GM18520 (cell line): Measurements from ENCODE around the gene BPIFB6.

Experiments used
- ATAC-seq: cut with Tn5 transposase; IDR thresholded peaks from one replicate; pipeline ENCODE4 v1.9.1; 2021; ENCODE audit not compliant: unreplicated experiment

The BPIFB6 gene, protein sequence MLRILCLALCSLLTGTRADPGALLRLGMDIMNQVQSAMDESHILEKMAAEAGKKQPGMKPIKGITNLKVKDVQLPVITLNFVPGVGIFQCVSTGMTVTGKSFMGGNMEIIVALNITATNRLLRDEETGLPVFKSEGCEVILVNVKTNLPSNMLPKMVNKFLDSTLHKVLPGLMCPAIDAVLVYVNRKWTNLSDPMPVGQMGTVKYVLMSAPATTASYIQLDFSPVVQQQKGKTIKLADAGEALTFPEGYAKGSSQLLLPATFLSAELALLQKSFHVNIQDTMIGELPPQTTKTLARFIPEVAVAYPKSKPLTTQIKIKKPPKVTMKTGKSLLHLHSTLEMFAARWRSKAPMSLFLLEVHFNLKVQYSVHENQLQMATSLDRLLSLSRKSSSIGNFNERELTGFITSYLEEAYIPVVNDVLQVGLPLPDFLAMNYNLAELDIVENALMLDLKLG

DNA sequence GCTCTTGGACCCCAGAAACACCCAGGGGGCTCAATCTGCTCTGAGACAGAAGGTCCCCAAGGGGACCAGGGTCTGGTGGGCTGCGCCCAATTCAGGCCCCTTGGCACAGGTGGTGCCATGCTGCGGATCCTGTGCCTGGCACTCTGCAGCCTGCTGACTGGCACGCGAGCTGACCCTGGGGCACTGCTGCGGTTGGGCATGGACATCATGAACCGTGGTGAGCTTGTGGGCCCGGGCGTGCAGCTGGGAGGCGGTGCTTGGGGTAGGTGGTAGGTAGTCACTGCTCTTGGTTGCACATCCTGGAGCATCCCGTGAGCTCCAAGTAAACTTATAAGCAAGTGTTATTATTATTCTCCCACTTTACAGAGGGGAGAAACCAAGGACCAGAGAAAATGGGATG lies at the start of gene BPIFB6:
BPIFB6 (plus strand) TSS at position 118 of the 400 bp plus-strand sequence; CDS start at position 118, 0 bp downstream.
- no peak for ATAC-seq

- ATAC-seq: no peak
These were observed 48.6 kb upstream of the BPIFB6 start for GRCh38 chr20:32982617-32983458.

- ATAC-seq: no peak
These were observed 47.9 kb upstream of the BPIFB6 start for GRCh38 chr20:32983459-32984112.

GRCh38 chr20:32984196-32984595 lies 47.3 kb upstream of the BPIFB6 start:
- ATAC-seq: no peak

DNA sequence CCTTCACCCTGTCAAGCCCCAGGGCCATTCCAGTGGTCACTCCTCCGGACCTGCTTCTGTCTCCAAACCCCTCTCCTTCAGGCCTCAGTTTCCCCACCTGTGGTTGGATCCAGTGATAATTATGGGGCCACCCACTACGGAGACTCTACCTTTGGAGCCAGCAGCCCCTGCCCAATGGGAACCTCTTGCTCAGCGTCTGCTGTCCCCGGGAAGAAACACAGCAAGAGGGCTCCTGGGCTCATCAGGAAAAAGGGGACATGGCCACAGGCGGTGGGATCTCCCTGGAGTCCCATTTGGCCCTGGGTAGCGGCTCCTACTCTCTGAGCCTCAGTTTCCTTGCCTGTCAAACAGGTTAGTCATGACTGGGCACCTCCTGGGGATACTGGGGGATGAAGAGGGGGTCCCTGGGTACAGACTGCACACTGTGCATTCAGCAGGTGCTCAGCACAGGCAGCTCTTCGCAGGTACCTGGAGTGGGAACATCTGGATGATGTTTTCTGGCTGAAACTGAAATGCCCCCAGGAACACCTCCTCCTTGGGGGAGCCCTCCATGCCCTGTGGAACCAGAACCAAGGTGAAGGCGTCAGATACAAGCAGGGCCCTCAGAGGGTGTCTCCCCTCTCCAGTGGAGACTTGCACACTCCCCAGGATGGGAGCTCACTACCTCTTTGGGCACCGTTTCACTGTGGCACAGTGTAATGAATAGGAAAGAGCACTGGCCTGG lies 46.7 kb upstream of the BPIFB6 start:
- ATAC-seq: no peak

GRCh38 chr20:32985596-32985995 lies 45.9 kb upstream of the BPIFB6 start:
- no peak for ATAC-seq

- no peak for ATAC-seq
These were observed 45.0 kb upstream of the BPIFB6 start for GRCh38 chr20:32986331-32986966.

DNA sequence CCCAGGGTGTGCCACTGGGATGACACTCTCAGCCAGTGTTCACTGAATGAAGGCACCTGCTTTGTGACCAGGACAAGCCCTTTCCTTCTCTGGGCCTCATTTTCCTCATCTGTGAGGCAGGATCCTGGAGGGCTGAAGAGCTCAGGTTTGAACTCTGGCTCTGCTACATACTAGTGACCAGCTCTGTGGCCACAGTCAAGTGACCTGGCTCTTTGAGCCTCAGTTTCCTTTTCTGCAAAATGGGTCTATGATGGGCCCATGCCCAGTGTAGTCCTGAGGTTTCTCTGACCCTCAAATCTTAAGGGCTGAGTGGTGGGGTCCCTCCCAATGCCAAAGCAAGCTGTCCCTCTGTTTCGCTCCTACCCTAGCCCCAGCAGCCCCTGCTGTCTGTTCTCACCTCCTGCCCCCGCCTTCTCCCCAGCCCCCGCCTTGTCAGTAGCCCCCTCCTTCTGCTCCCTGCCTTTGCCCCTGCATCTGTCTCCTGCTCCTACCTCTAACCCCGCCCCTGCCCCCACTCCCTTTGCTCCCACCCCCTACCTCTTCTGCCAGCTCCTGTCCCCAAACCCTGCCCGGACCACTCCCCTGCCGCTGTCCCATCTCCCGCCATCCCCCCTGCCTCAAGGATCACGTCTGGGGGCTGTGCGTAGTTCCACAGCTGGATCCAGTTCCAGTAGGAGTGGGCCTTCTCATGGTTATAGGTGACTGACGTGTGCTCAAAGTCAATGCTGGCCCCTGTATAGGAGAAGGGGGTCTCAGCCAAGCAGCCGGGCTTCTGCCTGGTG lies 44.2 kb upstream of the BPIFB6 start:
- ATAC-seq: no peak

GRCh38 chr20:32988008-32988407 lies 43.4 kb upstream of the BPIFB6 start:
- ATAC-seq: no peak

DNA sequence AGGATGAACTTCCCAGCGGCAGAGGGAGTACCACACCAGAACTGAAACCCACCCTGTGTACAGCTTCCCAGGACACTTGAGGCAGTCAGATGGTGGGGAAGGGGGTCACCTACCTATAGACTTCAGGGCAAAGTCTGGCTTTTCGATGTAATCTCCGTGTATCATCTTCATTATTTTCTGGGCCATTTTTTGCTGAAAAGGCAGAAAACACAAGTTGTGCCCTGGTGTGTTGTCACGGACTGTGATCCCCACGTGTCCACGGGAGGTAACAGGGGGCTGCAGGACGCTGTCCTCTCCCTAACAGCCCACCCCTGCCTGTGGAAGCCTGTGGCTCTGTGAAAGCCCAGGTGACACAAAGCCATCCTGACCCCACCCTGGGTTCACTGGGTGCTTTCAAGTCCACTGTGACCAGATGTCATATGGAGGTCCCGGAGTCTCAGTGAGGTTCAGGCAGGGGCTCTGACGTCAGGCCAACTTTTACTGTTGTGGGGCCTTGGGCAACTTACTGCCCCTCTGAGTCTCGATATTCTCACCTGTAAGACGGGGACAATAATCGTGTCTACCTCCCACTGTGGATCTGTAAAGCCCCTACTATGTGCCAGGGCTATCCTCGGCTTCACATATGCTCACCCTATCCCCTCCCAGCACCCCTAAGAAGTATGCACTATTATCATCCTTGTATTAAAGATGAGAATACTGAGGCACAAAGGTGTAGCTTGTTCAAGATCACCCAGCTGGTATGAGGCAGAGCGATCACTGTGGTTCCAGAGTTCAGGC lies 41.8 kb upstream of the BPIFB6 start:
- ATAC-seq: no peak

- no peak for ATAC-seq
These were observed 41.0 kb upstream of the BPIFB6 start for GRCh38 chr20:32990426-32990825.

- ATAC-seq: no peak
These were observed 40.1 kb upstream of the BPIFB6 start for GRCh38 chr20:32991383-32991782.

DNA sequence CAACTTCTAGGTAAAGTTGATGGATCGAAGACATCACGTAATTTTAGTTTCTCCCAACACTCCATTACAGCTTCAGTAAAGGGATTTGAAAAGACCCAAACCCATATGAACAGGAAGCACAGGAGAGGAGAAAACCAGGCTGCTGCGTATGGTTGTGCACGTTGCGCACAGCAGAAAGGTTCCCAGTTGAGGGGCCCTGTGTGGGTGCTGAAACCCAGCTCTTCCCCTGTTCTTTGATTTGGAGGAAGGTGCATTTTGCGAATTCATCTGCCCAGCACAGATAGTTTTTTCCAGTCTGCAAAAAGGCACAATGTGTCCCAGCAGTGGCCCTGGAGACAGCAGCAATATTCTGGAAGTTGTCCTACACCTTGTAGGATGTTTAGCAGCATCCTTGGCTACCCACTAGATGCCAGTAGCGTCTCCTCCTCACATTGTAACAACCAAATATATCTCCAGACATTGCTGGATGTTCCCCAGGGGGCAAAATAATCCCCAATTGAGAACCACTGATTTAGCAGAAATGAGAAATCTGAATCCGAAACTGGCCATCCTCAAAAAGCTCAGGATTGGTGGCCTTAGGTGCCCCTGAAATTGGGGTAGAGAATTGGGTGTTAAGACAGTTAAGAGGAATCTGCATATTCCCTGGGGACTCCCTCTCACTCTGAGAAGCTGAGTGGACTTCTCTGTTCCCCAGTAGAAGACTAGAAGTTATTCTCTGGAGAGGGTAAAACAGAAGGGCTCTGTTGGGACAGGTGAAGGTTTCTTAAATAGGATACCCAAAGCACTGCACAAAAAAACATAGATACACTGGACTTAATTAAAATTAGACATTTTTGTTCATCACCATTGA lies 39.4 kb upstream of the BPIFB6 start:
- no peak for ATAC-seq

- no peak for ATAC-seq
These were observed 37.9 kb upstream of the BPIFB6 start for GRCh38 chr20:32993496-32994050.

- ATAC-seq: no peak
These were observed 35.6 kb upstream of the BPIFB6 start for GRCh38 chr20:32995802-32996201.

GRCh38 chr20:32997431-32997830 lies 34.0 kb upstream of the BPIFB6 start:
- no peak for ATAC-seq

GRCh38 chr20:32999603-33000250 lies 31.7 kb upstream of the BPIFB6 start:
- ATAC-seq: no peak
